GM21447 (cell line): ENCODE data around the gene BTBD7.
A peak's percentile ranks its signal among the peaks of the same experiment; 100 is the strongest.
"Not testable (repeated sequence)": the region's sequence is repeated elsewhere in the genome, so short reads cannot be mapped to it uniquely, and the experiment has no call there.

Source experiments
- ATAC-seq: cut with Tn5 transposase; IDR thresholded peaks from one replicate; pipeline ENCODE4 v1.9.1; 2021; ENCODE audit not compliant: unreplicated experiment

BTBD7 gene

GRCh38 chr14:93332853-93333630 lies at the start of gene BTBD7:
BTBD7 (minus strand) TSS chr14:93333036; CDS start chr14:93296051, 36,985 bp downstream.
- peak; percentile 77 for ATAC-seq

GRCh38 chr14:93381644-93382043 lies 48.8 kb upstream of the BTBD7 start:
- ATAC-seq = no peak

- no peak for ATAC-seq
Observed at GRCh38 chr14:93379831-93380230, 47.0 kb upstream of the BTBD7 start.

GRCh38 chr14:93375673-93376156 lies 42.9 kb upstream of the BTBD7 start:
- peak; percentile 99 for ATAC-seq

- peak; percentile 96 for ATAC-seq
Observed at GRCh38 chr14:93369713-93370266, 37.0 kb upstream of the BTBD7 start.

GRCh38 chr14:93368996-93369712 lies 36.3 kb upstream of the BTBD7 start:
- peak; percentile 34 for ATAC-seq

GRCh38 chr14:93354873-93355272 lies 22.0 kb upstream of the BTBD7 start:
- ATAC-seq = not testable (repeated sequence)

- no peak for ATAC-seq
Observed at GRCh38 chr14:93348292-93348691, 15.5 kb upstream of the BTBD7 start.

- ATAC-seq = no peak
Observed at GRCh38 chr14:93347850-93348249, 15.0 kb upstream of the BTBD7 start.

- ATAC-seq = no peak
Observed at GRCh38 chr14:93346926-93347721, 14.3 kb upstream of the BTBD7 start, which contains the start of gene COX8C. COX8C (plus strand) TSS chr14:93347182; CDS start chr14:93347269, 87 bp downstream.

- no peak for ATAC-seq
Observed at GRCh38 chr14:93343797-93344196, 11.0 kb upstream of the BTBD7 start.

- ATAC-seq = no peak
Observed at GRCh38 chr14:93343266-93343665, 10.4 kb upstream of the BTBD7 start.

- ATAC-seq = no peak
Observed at GRCh38 chr14:93337884-93338283, 5.0 kb upstream of the BTBD7 start.

- ATAC-seq = no peak
Observed at GRCh38 chr14:93337143-93337753, 4.4 kb upstream of the BTBD7 start.

GRCh38 chr14:93333631-93334103 lies 831 bp upstream of the BTBD7 start:
- no peak for ATAC-seq

- peak; percentile 52 for ATAC-seq
Observed at GRCh38 chr14:93332397-93332852, 411 bp downstream of the BTBD7 start.

GRCh38 chr14:93331728-93332396 lies 974 bp downstream of the BTBD7 start:
- no peak for ATAC-seq

- no peak for ATAC-seq
Observed at GRCh38 chr14:93331002-93331727, 1.7 kb downstream of the BTBD7 start.

GRCh38 chr14:93330609-93331000 lies 2.2 kb downstream of the BTBD7 start:
- no peak for ATAC-seq
